Measurements from ENCODE around the gene RRH. TPM values are rescaled to one million over a fixed set of nuclear protein-coding genes. Genes with fewer than 3 reads are reported as not detected.
"Not testable (repeated sequence)": the region's sequence is repeated elsewhere in the genome, so short reads cannot be mapped to it uniquely, and the experiment has no call there.

Gene RRH, protein sequence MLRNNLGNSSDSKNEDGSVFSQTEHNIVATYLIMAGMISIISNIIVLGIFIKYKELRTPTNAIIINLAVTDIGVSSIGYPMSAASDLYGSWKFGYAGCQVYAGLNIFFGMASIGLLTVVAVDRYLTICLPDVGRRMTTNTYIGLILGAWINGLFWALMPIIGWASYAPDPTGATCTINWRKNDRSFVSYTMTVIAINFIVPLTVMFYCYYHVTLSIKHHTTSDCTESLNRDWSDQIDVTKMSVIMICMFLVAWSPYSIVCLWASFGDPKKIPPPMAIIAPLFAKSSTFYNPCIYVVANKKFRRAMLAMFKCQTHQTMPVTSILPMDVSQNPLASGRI
- total RNA-seq: not detected
- long read RNA-seq: 0 reads

DNA sequence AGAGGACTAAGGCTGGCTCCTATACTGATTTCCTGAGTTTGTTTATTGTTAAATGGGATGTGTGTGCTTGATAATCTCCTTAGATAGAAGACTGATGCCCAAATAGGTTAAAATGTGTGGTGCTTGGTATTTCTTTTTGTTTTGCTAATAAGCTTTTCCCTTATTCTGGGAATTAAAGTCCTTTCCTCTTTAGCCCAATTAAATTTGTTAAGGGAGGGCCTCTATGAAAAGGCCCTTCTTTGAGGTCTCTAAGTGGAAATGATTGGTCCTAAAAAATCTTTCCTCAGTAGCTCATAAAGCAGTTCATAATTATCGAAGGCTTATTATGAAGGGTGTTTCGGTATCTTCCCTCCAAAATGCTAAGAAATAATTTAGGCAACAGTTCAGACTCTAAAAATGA lies at the start of gene RRH:
Gene RRH (plus strand): TSS at position 301 of the 400 bp plus-strand sequence. CDS start 56 bp downstream, at position 357.
- intact Hi-C loops (cut with DNase I): loop anchor here (5.0 to 10.0 kb wide), 2 partner anchors 147 to 405 kb away; no protein-coding TSS in a partner anchor
- DNase-seq (no peak), ATAC-seq (no peak)

DNA sequence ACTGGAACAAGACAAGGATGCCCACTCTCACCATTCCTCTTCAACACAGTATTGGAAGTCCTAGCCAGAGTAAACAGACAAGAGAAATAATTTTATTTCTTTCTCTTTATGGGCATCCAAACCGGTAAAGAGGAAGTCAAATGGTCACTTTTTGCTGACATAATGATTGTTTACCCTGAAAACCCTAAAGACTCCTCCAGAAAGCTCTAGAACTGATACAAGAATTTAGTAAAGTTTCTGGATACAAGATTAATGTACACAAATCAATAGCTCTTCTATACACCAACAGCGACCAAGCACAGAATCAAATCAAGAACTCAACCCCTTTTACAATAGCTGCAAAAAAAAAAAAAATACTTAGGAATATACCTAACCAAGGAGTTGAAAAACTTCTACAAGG lies 45.7 kb upstream of the RRH start:
- intact Hi-C loops (cut with DNase I); ATAC-seq; DNase-seq: not testable (repeated sequence)

DNA sequence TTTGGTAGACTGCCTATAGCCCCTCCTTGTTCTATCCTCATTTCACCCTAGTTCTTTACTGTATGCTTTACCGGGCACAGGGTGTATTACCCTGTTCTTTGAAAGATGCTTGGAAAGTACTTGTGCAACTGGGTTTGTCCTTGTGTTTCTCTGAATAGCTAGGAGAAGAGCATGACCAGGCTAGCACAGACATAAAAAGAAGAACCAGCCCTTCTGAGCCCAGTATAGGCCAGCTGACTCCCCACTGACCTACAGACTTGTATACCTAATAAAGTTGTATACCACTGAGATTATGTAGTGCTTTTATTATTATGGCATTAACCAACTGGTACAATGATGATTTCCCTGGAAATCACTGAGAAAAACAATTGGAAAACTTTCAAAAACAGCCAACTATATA lies 40.9 kb upstream of the RRH start:
- DNase-seq (no peak), ATAC-seq (no peak)
- intact Hi-C loops (cut with DNase I): no loop called here

DNA sequence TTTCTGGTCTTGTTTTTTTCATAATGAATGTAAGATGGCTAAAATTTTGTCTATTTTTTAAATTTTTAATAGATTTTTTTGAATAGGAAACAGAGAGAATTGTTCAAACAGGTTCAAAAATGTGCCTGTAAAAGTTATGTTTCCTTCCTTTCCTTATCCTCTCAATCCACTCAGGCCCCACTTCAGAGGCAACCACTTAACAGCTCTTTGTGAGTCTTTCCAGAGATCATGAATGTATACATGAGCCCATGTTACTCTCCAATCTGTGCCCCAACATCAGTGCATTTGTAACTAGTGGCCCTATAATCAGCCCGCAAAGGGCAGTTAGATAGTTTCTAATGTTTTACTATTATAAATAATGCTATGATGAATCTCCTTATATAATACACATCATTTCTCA lies 40.0 kb upstream of the RRH start:
- DNase-seq: no peak
- intact Hi-C loops (cut with DNase I): no loop called here

DNA sequence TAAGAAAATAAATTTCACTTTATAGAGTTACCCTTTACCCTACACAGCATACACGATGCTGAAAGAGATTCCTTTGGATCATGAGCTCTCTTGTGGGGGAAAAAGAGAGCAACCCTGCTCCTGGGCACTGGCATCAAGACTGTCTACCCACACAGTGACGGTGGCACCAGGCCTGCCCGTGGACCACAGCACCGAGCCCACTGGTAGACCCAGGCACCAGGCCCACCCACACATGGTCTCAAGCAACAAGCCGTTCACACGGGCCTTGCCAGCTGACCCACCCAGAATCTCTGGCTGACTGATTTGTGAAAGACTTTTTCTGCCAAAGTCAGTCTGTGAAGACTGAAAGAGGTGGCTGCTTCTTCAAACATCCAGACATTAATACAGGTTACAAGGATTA lies 32.7 kb upstream of the RRH start:
- intact Hi-C loops (cut with DNase I): no loop called here
- no peak for DNase-seq
- ATAC-seq: no peak

More for the DNA sequence above, 40.0 kb upstream of the RRH start:
- no peak for ATAC-seq

DNA sequence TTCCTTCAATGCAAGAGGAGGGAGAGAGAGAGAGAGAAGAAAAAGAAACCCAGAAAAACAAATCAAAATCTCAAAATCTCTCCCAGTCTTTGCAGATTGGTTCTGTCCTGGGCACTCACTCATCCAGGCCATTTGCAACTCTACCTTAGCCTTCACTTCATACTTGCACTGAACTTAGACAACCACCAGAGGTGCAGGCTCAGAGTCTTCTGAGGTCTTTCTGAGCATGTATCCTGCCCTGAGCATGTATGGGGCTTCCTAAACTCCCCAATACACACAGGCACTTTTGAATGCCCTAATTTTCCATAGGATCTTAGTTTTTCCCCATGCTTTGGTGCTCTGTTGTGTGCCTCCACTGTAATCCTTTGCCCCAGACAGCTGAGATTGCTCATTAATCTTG lies 28.9 kb upstream of the RRH start:
- intact Hi-C loops (cut with DNase I): no loop called here
- no peak for ATAC-seq
- no peak for DNase-seq

DNA sequence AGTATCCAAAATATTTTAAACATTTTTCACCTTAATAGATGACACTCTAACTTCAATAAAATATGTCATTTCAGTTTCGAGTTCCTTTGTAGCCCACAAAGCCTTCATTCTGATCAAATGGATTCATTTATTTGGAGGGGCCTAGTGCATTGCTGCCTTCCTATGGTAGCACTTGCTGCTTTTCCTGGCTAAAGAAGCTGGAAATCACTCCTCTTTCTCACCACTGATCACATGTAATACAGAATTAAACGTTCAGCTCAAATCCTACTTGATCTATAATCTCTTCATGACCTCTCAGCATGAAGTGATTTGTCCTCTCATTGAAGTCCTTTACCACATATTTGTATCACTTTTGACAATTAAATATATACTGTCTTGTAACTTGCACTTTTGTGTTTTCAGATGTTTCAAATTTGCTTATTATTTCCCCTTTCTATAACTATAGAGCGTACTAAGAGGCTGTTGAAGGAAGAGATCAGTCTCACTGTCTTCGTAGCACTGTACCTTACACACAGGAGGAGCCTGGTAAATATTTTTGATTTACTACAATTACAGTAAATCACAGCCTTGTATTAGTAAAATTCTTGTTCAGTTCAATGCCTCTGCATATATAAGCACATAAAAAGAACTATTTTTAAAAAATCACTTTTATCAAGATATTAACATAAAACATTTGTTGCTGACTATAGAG lies 26.5 kb upstream of the RRH start:
- DNase-seq (no peak), ATAC-seq (peak in 1 of 2 donors; percentile 49)
- intact Hi-C loops (cut with DNase I): no loop called here

DNA sequence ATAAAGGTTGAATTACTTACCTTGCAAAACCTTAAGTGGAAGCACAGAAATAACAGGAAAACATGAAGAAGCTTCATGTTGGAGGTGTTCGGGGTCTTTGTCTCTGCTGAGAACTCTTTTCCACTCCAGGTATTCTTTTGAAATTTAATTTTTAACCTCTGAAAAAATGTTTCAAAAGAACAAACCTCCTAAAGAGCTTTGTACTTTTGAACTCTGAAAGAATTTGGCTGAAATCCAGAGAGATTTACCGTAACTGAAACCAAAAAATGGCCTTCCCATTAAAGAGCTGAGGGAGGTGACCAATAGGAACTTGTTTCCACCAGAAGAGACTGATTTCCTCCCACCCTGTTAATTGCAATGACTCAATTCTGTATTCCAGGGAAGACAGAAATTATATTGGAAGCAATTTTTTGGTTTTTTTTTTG lies 25.9 kb upstream of the RRH start, which contains the start of gene CFI:
Gene CFI (minus strand): TSS at position 105 of the 425 bp plus-strand sequence. CDS start 28 bp downstream, at position 77.
- DNase-seq (no peak), ATAC-seq (peak in 1 of 2 donors; percentile 87)
- intact Hi-C loops (cut with DNase I): no loop called here

DNA sequence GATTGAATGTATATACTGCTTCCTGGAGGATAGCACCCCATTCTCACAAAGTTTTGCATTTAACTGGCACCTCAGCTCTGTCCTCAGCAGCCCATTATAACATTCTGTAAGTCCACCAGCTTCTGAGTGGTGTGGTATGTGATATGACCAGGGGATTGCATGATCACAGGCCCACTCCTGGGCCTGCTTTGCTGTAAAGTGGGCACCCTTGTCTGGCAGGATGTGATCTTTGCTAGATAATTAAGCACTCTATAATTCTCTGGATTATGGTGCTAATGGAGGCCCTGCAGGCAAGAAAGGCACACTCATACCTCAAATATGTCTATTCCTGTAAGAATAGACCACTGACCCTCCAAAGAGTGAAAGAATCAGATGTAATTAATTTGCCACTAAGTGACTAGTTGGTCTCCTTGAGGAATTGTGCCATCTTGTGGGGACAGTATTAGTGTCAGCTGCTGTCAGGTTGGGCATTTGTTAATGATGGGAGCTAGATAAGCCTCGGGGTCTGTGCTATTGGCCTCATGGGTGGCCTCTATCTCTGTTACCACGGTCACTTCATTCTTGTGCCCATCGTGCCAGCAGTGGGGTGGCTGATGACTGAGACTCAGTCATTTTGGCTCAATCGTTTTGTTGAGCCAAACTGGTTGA lies 23.7 kb upstream of the RRH start:
- DNase-seq (no peak), ATAC-seq (peak in 1 of 2 donors; percentile 41)
- intact Hi-C loops (cut with DNase I): no loop called here

DNA sequence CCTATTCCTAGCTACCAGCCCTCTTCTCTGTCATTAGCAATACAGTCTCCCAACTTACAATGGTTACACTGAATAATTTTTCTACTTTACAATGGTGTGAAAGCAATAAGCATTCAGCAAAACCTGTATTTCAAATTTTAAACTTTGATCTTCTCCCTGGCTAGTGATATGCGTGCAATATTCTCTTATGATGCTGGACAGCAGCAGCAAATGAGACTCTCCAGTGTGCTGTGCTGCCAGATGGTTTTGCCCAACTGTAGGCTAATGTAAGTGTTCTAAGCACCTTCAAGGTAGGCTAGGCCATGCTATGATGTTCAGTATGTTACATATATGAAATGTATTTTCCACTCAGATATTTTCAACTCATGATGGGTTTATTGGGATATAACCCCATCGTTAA lies 18.1 kb upstream of the RRH start:
- no peak for ATAC-seq
- intact Hi-C loops (cut with DNase I): loop anchor here in 1 of 2 donors (10.0 kb wide), 1 partner anchor 105 kb away; the partner anchor contains the start of gene CASP6

DNA sequence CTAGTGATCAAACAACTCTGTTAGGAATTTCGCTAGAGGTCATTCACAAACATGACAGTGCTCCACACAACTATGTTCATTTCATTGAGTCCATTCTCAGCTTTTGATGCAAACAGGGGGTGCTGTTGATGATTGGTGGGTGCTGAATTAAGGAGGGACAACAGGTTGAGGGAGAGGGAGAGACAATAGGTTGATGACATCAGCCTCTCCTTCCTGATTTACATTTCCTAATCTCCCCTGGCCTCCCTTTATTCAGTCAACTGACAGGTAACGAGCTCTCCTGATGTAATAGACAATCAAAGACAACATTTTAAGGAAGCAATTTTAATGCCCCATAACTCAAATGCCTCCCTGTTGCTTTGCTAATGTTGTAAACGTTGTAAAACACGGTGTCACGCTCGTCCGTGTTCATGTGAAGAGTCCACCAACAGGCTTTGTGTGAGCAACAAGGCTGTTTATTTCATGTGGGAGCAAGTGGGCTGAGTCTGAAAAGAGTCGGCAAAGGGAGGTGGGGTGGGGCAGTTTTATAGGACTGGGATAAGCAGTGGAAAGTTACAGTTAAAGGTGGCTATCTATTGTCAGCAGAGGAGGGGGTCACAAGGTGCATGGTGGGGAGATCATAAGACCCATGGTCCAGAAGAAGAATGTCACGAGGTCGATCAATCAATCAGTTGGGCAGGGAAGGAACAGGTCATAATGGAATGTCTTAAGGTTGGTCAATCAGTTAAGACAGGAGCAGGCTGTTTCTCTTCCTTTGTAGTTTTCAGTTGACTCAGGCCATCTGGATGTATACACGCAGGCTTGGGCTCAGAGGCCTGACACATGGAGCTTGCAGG lies 17.0 kb upstream of the RRH start:
- DNase-seq (no peak), ATAC-seq (no peak)
- intact Hi-C loops (cut with DNase I): loop anchor here in 1 of 2 donors (10.0 kb wide), 1 partner anchor 106 kb away; the partner anchor contains the start of gene CASP6

More for the DNA sequence above, 18.1 kb upstream of the RRH start:
- DNase-seq: no peak

DNA sequence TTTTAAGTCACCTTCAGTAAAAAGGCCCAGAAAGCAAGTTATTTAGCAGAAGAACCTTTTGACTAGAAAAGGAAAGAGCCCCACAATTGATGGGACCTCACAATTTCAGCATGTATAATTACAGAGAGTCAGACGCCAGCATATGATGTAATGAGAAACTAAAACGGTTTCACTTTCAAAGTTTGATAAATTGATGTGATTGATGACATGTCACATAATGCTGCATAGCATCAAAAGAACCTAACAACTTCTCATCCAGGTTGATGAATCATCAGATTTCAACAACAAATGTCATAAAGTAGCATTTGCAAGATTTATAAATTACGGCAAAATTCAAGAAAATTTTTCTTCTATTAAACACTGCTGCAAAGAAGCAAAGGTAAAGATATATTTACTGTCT lies 16.1 kb upstream of the RRH start:
- intact Hi-C loops (cut with DNase I): loop anchor here in 1 of 2 donors (10.0 kb wide), 1 partner anchor 107 kb away; the partner anchor contains the start of gene CASP6
- DNase-seq (no peak), ATAC-seq (no peak)

DNA sequence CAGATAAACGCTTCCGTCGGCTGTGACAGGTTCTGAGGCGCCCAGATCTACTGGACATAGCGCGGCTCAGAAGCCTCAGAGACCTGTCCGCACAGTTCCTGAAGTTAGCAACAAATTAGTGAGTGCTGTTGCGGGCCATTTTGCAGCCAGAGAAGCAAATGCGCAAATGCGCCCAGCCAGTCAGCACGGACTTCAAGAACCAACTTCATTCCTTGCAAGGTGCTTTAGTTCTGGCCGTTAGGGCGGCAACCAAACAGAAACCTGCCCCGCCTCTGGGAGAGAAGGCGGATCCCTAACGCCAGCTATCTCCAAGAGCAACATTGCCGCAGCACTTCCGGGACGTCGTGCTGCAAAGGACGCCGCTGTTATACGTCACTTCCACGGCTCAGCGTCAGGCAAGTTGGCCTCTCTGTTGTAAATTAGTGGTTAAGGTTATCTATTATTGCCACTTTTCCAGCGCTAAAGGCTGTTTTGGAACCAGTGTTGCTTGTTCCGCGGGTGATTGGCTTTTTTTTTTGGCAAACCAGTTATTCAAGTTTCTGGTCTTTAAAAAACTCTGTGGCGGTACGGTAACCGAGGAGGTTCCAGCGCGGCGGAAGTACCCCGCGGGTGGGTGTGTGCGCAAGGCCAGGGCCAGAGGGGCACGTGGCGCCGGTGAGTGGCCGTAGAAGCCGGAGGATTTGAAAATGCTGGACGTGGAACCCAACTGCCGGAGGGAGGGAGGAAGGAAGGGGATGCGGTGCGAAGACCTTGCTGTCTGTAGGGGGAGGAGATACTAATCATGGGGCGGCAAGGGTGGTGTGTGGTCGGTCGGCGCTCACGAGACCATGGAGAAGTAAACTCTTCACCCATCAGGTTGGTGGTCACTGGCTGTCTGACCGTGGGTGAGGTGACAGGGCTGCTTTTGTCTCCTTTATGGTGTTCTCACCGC lies 12.4 kb upstream of the RRH start, which contains the start of gene GAR1:
Gene GAR1 (plus strand): TSS at position 612 of the 931 bp plus-strand sequence. CDS start 403 bp downstream, outside the sequence.
- peak; percentile 99 to 100 for ATAC-seq
- DNase-seq: peak; percentile 93
- intact Hi-C loops (cut with DNase I): loop anchor here in 1 of 2 donors (5.0 to 10.0 kb wide), 2 partner anchors 111 to 393 kb away; partner anchors contain the start of gene CASP6

DNA sequence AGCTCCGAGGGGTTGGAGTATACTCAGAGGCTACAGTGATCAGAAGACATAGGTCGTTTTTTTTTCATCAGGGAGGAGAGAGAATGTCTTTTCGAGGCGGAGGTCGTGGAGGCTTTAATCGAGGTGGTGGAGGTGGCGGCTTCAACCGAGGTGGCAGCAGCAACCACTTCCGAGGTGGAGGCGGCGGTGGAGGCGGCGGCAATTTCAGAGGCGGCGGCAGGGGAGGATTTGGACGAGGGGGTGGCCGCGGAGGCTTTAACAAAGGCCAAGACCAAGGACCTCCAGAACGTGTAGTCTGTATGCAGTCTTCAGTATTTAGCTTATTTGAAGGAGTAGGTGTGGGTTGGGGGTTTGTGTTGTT lies 11.7 kb upstream of the RRH start:
- ATAC-seq (peak in 1 of 2 donors; percentile 9), DNase-seq (no peak)
- intact Hi-C loops (cut with DNase I): loop anchor here in 1 of 2 donors (5.0 to 10.0 kb wide), 2 partner anchors 111 to 394 kb away; partner anchors contain the start of gene CASP6

DNA sequence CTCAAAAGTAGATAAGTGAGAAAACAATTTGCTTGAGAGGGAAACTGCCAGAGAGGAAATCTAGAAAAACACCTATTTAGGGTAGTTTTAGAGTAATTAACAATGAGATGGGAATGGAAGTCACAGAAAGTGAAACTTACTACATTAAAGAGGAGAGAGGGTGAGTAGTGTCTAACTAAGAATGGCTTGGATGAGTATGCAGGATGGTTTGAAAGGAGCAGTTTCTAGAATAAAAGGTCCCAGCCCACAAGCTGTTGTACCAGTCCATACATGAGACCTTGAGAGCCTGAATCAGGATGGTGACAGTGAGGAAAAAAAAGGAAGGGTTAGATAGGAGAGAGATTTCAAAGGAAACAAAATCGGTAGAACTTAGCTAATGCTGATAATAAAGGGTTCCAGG lies 10.9 kb upstream of the RRH start:
- ATAC-seq: no peak
- DNase-seq: no peak
- intact Hi-C loops (cut with DNase I): loop anchor here in 1 of 2 donors (5.0 to 10.0 kb wide), 2 partner anchors 112 to 395 kb away; partner anchors contain the start of gene CASP6

DNA sequence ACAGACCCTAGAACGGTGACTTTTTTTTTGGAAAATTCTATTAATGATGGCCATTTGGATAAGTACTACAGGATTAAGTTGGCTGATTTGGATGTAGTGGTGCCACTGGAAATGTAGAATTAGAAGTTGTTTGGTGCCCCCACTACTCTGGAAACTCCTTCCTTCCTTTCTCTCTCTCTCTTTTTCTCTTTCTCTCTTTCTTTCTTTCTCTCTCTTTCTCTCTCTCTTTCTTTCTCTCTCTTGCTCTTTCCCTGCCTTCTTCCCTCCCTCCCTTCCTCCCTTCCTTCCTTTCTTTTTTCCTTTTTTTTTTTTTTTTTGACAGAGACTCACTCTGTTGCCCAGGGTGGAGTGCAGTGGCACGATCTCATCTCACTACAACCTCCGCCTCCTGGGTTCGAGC lies 9.5 kb upstream of the RRH start:
- no peak for DNase-seq
- intact Hi-C loops (cut with DNase I): loop anchor here in 1 of 2 donors (5.0 to 10.0 kb wide), 2 partner anchors 113 to 396 kb away; partner anchors contain the start of gene CASP6
- ATAC-seq: no peak

DNA sequence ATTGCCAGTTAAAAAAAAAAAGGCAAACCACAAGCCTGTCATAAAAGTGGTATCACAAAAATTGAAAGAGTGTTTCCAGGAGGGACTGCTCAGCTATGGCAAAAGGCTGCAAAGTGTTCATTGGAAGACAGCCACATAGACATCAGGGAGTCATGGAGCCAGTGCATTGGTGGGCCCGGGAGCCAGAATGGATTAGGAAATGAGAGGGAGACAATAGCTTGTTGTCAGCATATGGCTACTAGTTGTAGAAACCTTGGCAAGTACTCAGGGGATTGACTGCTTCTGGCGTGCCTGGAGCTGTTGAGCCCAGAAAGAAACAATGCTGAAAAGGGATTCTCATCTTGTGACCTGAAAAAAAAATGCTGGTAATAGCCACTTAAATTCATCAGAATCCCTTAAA lies 7.2 kb upstream of the RRH start:
- intact Hi-C loops (cut with DNase I): loop anchor here in 1 of 2 donors (10.0 kb wide), 1 partner anchor 154 kb away; no protein-coding TSS in a partner anchor
- DNase-seq (no peak), ATAC-seq (no peak)
